GM12864 (cell line): Measurements from ENCODE around the gene CXCR1.

ENCODE experiments used
- DNase-seq: peaks from one replicate; pipeline ENCODE4 v3.0.0-alpha.2; 2011; ENCODE audit warnings: low read depth
- H3K4me3 ChIP-seq: 2 replicates; pipeline ENCODE4 v1.5.1; 2011; ENCODE audit warnings: mild to moderate bottlenecking, low read depth, low read length, control low read depth
- CTCF ChIP-seq: IDR thresholded peaks from 2 replicates; pipeline ENCODE4 v1.5.1; 2011; ENCODE audit warnings: low read depth, mild to moderate bottlenecking, moderate library complexity, low read length, control low read depth, inconsistent platforms; ENCODE audit errors: missing control alignments

Gene CXCR1

GRCh38 chr2:218162814-218163213 lies 3.9 kb downstream of the CXCR1 start:
- no peak for DNase-seq
- no peak for TF ChIP-seq CTCF
- no peak overlapping the region for H3K4me3 ChIP-seq

GRCh38 chr2:218161644-218162043 lies 5.1 kb downstream of the CXCR1 start:
- no peak overlapping the region for H3K4me3 ChIP-seq
- DNase-seq: no peak
- no peak for TF ChIP-seq CTCF

GRCh38 chr2:218155953-218156479 lies 10.7 kb downstream of the CXCR1 start:
- DNase-seq: no peak
- TF ChIP-seq CTCF: no peak
- H3K4me3 ChIP-seq: no peak overlapping the region

- no peak for TF ChIP-seq CTCF
- DNase-seq: no peak
- no peak overlapping the region for H3K4me3 ChIP-seq
Measured at GRCh38 chr2:218152777-218153176, 14.0 kb downstream of the CXCR1 start.

GRCh38 chr2:218152172-218152571 lies 14.6 kb downstream of the CXCR1 start:
- no peak for TF ChIP-seq CTCF

GRCh38 chr2:218149848-218150440 lies 16.8 kb downstream of the CXCR1 start:
- no peak for TF ChIP-seq CTCF
- DNase-seq: no peak

More at GRCh38 chr2:218152172-218152571, 14.6 kb downstream of the CXCR1 start:
- no peak for DNase-seq
- no peak overlapping the region for H3K4me3 ChIP-seq

GRCh38 chr2:218149098-218149497 lies 17.7 kb downstream of the CXCR1 start:
- H3K4me3 ChIP-seq: no peak overlapping the region
- no peak for TF ChIP-seq CTCF
- DNase-seq: no peak

More at GRCh38 chr2:218149848-218150440, 16.8 kb downstream of the CXCR1 start:
- H3K4me3 ChIP-seq: no peak overlapping the region
